T-helper 1 cell (primary cell): ENCODE measurements around the gene TLL2.

Experiments
- DNase-seq, 5 donors: peaks; one replicate each; pipeline ENCODE4 v3.0.0-alpha.2; 2012 to 2020

The TLL2 gene

DNA sequence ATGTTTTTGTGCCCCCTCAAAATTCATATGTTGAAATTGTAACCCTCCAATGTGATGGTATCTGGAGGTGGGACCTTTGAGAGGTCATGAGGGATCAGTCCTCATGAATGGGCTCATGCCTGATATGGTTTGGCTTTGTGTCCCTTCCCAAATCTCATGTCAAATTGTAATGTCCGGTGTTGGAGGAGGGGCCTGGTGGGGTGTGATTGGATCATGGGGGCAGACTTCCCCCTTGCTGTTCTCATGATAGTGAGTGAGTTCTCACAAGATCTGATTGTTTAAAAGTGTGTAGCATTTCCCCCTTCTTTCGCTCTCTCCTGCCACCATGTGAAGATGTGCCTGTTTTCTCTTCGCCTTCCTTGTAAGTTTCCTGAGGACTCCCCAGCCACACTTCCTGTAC lies 53.4 kb downstream of the TLL2 start:
- no peak for DNase-seq

DNA sequence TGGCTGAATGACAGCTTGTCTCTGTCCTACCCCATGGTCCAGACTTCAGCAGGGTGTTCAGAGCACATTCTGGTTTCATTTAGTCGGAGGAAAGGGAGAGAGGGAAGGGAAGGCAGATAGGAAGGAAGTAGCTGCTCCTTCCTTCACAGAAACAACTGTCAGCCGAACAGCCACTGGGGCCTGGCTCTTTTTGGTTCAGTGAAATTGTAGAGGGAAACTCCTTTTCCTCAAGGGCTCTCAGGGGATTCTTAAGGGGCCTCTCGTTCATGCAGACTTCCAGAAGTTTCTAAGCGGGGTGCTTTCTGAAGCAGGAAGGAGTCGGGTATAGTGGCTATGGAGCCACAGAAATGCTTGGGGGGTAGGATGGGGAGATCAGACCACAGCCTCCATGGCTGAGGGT lies 56.4 kb downstream of the TLL2 start:
- DNase-seq = no peak

DNA sequence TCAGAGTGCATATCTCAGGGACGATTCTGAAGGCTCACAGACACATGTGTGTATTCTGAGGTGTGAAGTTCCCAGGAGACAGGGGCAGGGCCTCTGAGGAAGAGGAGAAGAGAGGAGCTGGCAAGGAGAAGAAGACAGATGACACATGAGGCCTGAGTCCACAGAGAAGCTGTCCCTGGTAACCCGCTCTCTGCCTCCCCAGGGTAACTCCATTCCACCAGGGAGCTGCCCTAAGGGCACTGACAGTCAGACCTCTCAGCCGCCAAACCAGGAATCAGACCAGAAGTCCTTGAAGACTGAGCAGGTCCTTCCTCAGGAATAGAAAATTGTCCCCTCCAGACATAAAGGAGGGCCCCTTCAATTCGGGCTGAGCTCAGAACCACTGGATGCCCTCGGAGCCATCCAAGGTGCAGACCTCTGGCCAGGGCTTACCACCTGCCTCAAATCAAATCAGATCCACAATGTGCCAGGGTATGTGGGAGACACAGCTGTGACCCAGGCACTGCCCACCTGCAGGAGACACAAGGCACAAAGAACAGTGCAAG lies 57.4 kb downstream of the TLL2 start:
- no peak for DNase-seq

DNA sequence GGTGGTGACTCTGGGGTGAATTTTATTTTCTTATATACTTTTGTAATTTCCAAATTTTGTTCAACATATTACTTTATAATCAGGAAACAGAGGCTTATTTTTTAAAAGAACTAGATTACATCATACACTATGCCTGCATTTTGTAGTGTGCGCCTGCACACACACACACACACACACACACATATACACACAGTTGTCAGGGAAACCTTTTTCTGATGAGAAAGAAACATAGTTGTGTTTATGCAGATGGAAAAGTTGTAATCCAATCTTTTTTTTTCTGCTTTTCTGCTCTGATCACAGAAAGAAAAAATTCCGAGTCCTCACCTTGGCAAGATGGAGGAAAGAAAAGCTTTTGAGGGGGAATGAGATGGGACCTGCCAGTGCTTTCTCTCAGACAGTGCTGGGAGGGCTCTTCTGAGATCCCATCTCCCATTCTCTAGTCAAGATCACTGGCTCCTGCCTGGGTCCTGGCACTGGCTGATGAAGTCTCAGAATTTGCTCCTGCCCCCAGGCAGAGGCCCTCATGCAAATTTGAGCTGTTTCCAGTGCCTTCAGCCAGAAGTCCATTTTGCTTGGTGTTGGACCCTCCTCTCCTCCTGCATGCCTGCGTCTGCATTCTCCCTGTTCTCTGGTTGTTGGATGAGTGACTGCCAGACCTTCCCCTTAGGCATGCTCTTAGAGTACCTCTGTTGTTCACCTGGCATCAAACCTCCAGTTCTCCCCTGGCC lies 59.7 kb downstream of the TLL2 start:
- DNase-seq = no peak

DNA sequence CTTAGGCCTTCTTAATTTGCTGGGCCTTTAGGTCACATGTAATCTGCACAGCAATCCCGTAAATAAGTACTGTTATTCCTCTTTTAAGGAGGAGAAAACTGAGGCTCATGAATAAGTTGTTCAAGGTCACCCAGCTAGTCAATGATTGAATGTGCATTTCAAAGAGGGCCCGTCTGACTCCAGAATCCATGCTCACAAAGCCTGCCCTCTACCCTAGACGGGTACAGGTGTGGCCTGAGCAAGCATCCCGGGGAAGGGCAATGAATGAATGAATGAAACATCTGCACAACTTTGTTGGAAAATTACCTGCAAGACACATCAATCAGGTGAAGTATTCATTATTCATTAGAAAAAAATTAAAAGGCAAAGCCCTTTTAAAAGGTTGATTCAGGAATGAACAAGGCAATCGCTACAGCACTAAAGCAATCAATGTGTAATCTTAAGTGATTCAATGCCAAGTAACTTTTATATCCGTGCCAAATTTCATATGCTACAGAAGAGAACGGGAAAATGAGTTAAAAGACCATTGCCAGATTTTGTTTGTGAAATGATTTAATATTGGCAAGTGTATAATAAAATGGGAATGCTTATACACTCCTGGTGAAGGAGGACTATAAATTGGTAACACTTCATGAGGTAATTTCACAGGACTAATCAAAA lies 61.1 kb downstream of the TLL2 start:
- no peak for DNase-seq

DNA sequence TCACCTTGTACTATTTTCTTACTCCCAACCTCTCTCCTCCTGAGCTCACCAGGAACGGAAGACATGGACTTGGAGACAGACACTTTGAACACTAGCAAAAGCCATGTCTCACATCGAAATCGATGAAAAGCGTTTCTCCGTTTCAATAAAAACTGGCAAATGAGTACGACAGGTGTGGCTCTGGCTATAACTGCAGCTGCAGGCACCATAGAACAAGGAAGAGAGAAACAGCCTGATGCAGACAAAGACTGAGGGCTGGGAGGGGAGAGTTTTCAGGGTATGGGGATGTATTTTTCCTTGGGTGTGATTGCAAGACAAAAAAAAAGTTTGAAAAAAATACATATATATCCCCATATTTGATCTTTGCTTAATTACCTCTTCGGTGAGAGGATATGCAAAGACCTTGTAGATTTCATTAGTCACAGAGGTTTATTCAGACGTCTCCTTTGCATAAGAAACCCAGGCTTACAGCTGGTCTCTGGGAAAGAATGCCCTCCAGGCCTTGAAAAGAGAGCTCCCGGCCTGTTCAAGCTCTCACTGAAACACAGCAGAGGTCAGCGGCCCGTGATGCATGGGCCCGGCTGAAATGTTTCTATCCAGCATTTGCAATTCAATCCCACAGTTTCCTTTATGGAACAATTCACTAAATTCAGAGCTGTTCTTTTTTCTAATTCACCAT lies 63.1 kb downstream of the TLL2 start:
- DNase-seq = no peak

DNA sequence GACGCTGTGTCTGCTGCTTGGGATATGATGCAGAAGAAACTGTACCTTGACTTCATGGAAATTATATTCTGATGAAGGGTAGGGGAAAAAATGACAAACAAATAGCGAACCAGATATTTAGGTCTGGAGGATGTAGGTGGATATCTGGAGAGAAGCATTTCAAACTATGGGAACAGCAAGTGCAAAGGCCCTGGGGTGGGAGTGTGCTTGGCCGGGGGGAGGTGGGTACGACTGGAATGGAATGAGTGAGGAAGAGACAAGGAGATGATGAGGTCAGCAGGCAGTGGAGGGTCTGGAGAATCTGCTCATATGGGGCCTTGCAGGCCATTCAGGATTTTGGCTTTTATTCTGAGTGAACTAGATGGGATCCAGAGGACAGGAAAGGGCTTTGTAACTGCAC lies 65.2 kb downstream of the TLL2 start:
- no peak for DNase-seq

DNA sequence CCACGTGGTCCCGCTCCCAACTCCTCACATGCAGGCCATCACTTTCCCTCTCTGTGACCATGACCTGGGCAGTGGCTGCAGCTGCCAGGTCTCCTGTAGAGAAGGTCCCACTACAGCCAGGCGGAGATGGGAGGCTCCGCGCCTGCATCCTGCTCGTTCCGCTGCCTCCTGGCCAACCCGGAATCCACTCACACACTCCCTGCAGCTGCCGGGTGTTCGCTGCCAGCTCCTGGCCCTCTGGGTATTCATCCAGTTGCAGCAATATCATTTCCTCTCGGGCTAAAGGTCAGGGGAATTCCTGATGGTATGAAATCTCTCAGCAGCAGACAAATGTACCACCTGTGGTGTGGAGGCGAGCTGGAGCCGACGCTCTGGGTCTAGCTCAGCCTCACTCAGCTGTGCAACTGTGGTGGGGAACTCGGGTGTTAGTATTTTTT lies 65.7 kb downstream of the TLL2 start:
- no peak for DNase-seq

DNA sequence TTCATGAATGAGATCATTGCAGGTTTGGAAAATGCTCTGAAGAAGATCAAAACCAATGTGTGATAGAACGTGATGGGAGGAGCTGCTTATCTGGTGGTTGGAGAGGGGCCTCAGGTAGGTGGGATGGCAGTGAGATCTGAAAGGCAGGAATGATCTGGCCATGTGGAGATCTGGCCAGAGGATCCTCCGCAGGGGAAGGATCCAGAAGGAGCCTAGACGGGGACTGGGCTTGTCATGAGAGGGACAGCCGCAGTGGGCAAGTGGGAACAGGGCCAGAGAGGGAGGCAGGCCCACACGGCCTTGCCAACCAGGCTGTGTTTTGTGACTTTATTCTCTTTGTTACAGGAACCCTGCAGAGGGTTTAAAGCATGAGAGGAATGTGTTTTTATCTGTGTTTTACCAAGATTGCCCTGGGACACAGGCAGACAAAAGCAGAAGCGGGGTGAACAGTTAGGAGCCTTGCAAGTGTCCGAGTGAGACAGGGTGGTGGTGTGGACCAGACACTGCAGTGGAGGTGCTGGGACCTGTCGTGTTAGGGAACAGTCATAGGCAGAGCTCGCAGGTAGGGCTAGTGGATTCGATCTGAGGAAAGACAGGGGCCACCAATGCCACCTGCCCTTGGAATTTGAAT lies 66.6 kb downstream of the TLL2 start:
- no peak for DNase-seq

DNA sequence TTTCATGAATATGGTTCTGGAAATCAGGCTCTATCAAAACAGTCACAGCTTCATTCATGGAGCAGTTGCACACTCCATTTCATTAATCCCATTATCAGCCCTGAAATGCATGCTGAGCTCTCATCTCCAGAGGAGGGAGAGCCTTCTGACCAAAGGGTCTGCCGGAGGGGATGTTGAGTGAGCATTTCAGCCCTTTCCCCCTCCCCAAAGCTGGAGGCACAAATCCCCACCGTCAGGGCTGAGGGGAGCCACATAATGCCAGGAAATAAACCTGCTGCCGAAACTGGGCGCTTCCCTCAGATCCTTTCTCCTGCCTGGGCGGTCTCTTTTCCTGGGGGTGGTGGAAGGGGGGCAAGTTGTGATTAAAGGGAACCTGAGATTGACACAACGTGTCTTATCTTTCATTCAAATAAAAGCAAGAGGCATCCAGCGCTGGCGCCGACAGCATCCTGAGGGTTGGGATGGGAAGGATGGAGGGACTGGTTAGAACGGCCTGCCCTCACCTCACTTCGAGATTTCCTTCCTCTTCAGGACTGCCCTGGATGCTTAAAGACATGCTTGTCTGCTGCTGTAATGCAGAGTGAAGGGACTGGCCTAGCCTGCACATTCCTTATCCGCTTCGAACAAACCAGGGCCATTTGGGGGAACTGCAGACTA lies 71.6 kb downstream of the TLL2 start:
- no peak for DNase-seq

DNA sequence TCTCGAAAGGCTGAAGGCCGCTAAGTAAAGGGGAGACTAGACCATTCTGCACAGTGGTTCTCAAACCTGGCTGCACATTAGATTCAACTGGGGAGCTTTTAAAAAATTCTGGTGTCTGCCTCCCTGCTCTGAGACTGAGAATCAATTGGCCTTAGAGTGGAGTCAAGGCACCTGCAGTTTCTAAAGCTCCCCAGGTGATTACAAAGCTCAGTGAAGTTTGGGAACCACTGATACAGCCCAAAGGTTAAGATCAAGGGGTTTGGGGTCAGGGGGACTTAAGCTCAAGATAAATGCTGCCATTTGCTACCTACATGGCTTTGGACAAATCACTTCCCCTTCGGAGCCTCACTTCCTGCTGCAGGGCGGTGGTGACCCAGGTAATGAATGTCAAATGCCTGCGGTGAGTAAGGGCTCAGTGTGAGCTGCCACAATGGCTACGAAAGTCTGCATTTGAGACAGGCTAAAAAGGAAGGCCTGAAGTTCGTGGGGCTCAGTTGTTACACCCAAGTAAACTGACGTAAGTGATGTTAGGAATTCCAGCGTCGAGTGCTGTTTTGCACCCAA lies 72.3 kb downstream of the TLL2 start:
- DNase-seq = no peak

DNA sequence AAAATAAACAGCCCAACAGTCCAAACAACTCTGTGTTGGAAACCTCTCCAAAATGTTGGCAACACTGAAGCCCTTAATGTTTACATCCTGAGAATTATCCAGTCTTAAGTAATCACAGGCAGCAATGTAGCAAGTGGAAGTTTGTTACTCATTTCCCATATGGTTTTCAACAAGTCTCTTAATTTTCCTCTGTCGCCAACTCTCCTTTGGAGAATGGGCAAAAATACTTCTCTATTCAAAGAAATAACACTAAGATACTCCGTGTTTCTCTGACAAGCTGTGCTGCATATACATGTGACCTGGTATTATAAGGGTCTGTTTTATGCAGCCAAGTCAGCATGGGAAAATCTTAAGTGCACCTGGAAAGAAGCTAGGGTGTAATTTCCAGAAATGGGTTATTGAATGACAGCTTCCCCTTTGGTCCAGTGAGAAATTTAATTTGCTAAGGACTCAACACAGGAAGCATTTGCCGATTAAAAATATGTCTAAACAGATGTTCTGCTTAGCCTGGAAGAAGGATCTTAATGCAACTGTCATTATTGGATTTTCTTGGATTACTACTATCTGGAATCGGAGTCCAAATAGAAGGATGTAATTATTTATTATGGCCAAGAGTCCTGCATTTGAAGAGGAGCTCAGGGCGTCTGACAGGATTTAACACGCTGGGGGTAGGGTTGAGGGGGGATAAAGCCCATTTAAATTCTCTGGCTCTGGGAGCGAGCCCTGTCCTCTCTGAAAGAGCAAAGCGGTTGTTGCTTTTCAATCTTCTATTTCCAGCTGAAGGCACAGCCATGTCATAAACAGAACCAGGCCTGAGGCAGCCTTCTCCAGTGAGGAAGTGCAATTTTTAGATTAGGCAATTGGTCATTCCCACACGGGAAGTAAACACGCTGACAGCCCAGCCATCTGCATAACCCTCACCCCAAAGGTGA lies 73.1 kb downstream of the TLL2 start:
- DNase-seq = no peak

DNA sequence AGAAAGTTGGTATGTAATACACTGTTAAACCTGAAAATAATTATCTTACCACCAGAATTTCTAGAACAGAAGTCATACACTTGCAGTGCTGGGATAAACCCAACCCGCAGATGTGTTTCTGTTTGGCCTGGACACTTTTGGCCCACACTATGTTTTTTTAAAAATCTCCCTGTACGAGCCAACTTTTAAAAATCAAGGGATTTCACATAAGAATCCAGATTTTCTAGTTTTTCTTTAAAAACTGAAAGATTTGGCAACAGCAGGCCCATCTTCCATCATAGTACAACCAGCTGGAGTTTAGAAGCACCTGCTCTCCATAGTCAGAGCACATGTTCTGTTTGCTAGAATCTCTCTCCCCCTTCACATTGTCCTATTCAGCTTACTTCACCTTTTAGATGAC lies 74.0 kb downstream of the TLL2 start:
- DNase-seq = no peak

DNA sequence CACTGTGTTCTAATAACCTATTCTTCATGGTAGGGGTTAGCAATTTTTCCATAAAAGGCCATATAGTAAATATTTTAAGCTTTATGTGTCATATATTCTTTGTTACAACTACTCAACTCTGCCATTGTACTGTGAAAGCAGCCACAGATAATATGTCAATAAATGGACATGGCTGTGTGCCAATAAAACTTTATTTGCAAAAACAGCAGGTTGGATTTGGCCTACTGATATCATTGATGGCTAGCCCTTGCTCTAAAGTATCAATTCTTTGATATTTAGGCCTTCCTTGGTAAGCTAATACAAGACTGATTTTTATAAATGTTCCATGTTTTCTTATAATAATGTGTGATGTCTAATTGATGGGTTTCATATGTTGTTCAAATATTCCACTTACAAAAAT lies 77.7 kb downstream of the TLL2 start:
- no peak for DNase-seq

DNA sequence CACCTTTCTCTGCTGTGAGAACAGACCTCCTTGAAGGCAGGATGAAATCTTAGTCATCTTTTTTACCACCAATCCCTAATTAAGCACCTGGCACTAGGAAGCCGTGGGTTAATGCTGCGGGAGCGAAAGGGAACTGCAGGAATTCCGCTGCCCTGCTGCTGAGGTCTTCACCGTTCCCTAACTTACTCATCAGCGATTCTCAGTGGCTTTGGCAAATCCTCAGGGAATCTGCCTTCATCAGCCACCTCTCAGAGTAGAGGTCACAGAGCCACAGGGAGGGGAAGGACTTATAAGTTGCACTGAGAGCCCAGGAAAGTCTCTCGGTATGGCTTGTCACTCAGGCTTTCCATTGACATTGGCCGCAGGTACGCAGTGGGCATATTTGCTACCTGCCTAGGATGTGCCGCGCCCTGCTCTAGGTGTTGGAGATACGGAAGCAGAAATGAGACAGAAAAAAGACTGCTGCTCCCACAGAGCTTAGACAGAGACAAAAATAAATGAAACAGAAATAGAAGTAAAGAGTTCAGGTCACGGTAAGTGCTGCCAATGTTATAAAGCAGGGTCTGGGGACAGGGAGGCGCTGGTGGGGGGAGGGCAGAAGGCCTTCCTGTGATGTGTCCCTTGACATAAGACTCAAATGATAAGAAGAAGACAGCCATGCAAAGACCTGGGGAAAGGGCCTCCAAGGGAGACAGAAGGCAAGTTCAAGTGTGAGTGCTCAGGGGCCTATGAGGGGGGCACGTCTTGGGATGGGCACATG lies 82.3 kb downstream of the TLL2 start:
- DNase-seq = no peak

DNA sequence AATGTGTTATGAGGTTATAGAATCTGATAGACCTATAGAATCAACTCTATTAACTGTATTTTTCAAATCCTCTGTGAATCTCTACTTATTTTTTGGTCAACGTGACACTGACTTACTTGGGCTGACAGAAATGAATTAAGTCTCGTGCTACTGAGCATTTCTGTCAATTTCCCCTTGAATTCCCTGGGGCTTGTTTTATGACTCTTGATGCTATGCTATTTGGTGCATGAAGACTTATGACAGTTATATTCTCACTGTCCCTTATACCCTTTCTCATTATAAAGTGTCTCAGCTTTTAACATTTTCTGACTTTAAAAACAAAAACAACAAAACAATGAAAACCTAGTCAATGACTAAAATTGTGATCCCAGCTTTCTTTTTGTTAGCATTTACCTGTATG lies 86.4 kb downstream of the TLL2 start:
- DNase-seq = no peak

DNA sequence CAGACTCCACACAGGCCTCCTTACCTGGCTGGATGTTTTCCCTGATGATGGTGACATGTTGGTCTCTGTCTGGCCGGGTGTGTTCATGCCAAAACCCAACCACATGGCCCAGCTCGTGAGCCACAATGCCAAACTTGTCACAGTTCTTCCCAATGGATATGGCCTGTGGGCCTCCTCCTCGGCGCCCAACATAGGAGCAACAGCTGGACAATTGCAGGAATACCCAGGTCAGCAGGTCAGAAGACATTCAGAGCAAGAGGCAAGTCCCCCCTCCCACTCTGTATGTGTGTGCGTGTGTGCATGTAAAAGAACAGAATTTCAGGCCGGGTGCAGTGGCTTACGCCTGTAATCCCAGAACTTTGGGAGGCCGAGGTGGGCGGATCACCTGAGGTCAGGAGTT lies 91.2 kb downstream of the TLL2 start:
- DNase-seq = no peak

DNA sequence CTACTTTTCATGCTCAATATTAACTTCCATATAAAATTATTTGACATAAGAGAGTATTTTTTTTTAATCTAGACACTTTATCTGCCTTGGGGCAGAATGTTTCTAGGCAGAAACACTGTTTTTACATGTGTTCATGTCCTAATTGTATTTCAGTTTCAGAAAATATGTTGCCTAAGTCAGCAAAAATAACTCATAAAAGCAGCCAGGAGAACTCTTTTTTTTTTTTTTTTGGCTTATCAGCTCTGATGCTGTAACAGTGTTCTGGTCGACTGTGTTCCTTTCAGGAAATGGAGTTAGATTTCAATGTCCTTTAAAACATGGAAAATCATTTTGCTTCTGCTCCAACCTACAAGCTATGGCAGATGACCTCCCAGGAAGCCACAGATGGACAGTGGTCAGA lies 91.7 kb downstream of the TLL2 start:
- DNase-seq = no peak

DNA sequence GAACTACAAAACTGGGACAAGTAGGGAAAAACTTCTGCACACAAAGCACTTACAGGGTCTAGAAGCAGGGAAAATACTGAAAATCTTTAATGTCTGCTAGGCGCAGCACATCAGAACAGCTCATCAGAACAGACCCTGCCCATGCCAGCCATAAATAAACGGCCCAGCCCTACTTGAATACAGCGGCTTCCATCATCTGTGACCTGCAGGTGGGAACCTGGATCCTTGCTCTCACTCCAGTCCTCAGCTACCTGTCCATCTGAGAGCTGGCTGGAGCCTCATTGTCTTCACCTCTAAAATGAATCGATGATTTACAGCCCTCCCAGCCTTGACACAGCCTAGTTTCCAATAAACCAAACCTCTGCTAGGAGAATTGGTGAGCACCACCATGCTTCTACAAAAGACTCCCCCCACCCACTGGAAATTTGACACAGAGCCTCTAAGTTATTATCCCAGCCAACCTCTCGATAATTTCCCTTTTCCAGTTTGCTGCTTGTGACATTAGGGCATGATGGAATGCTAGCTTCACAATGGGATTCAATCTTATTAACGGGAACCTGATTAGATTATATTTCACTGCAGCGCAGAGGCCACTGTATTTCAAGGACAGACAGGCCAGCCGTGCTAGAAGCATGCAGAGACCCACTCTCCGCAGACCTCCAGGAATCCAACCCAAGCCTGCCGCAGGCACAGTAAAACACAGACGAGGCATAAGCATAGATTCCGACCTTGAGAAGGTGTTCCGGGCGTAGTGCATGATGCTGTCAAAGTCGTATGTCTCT lies 93.3 kb downstream of the TLL2 start:
- DNase-seq = no peak

DNA sequence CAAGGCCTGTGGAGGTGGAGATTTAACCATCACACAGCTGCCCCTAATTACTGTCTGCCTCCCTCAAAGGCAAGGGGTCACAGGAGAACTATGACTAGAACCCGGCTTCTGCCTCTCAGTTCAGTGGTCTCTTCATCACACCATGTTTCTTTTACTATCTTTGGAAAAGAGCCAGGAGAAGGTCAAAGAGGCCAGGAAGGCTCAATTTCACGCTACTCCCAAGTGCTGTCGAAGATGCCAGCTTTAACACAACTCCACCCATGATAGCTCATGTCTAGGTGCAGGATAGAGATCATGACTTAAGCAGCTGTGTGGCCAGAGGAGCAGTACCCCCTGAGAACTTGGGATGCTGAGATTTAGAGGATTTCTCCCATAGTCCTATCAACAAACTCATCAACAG lies 94.4 kb downstream of the TLL2 start:
- DNase-seq = no peak
